NCI-H82 treated with DMSO at 0.1 percent for 48 hours (cell line): Measurements from ENCODE around the gene PDLIM5.
"Not testable (repeated sequence)": the region's sequence is repeated elsewhere in the genome, so short reads cannot be mapped to it uniquely, and the experiment has no call there.

Experiments used
- DNase-seq: peaks from one replicate; lab custom pipeline; 2025; ENCODE audit not compliant: unreplicated experiment; lab: John Stamatoyannopoulos, UW

Gene PDLIM5

DNA sequence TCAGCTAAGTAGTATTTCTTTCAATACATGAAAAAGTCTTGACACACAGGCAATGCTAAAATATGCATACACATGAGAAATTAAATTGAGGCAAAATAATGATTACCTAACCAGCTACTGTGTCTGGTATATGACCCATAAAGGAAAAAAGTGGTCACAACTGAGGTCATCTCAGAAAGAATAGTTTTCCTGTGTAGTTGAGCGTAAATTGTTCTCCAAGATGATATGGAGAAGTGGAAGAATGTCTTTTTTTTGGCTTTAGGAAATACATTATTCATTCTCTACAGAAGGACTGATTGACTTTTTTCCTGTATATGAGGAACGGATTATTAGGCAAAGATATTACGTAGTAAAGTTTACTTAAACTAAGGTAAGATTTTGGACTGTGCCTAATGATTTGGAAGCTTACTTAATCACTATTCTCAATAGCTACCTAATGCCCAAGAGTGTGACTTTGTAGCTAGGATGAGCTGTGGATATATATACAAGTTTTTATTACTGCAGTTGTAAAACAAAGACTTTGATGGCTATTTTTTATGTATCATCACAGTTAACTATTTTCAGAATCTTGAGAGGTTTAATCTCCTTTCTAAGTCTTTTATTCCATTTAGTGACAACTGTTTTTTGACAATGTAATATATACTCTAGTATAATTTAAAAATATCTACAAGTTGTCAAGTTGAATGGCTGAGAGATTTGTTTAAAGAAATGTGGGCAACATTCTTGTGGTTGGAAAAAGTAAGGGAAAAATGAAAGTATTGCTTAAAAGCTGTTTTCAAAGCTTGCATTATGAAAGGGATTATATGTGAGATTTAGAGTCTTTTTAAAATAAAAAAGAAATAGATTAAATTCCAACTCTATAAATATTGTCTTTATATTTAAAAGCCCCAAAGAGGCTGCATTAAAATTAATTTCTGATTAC is 100.2 kb downstream of the PDLIM5 start:
- no peak for DNase-seq

DNA sequence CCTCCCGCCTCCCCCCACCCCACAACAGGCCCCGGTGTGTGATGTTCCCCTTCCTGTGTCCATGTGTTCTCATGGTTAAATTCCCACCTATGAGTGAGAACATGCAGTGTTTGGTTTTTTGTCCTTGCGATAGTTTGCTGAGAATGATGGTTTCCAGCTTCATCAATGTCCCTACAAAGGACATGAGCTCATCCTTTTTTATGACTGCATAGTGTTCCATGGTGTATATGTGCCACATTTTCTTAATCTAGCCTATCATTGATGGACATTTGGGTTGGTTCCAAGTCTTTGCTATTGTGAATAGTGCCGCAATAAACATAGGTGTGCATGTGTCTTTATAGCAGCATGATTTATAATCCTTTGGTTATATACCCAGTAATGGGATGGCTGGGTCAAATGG is 104.3 kb downstream of the PDLIM5 start:
- not testable (repeated sequence) for DNase-seq

DNA sequence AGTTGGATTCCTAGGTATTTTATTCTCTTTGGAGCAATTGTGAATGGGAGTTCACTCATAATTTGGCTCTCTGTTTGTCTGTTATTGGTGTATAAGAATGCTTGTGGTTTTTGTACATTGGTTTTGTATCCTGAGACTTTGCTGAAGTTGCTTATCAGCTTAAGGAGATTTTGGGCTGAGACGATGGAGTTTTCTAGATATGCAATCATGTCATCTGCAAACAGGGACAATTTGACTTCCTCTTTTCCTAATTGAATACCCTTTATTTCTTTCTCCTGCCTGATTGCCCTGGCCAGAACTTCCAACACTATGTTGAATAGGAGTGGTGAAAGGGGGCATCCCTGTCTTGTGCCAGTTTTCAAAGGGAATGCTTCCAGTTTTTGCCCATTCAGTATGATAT is 105.9 kb downstream of the PDLIM5 start:
- not testable (repeated sequence) for DNase-seq

DNA sequence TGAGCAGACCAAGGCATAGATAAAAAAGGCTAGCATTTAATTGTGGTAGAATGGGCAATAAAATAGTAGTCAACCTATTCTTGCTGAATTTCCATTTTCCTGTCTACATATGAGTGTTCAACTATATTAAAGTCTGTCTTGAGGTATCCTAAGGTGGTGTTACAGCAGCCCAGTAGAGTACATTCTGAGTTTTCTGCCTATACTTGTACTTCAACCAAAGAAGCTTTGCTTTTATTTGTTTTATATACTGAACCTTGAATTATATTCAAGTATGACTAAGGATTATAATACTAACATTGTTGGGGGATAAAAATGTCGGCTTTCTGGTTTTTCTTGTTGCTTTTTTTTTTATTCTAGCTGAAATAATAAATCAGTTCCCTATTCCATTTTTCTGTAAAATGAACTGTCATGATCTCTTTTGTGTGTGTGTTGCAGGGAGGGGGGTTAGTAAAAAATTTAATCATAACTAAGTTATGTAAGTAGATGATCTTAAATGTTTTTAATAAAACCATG is 106.7 kb downstream of the PDLIM5 start:
- no peak for DNase-seq

DNA sequence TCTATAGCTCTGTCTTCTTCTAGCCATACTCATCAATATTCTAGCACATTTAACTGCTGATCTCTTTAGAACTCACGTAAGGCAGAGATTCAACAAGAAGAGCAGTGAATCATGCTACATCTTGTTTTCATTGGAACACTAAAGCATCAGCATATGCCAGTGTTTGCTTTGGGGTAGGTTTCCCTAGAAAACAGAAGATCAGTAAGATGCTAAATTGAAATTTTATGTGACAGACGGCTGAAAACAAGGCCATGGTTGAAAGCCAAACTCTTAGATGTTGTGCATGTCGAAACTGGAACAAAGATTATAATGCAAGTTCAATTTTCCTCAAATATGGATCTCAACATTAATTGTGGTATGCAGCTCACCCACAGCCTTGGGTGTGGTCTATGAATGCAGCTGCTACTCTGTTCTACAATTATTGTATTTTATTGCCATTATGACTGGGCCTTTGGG is 107.6 kb downstream of the PDLIM5 start:
- DNase-seq, result no peak

DNA sequence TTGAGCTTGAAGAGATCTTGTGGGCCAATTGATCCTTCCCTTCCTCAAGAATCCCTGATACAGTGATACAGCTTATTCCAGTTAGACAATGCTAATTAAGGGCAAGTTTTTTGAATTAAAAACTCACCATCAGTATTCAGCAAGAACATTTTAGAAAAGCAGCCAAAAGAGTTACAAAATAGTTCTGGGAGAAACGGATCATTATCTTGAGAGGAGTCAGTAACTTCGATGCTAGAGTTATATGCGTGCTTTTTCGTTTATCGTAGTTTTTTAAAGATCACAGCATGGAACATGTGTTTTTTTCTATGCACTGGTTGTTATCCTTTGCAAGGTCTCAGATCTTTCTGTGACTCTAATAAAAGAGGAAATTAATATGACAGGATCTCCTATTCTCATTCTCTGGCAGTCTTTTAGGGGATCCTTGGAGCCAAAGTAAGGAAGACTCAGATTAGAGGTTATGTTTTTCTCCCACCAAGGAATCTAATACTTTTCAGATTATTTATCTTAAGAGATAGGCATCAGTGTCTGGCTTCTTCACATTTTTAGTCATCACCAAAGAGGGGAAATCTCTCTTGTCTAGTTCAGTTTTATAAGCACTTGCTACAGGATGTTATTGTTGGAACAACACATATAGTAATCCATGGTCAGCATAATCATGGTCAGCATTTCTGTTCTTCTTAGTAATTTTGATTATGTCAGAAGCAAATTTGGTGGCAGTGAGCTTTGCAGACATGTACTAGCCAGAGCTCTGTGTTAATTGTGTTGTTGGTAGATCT is 109.7 kb downstream of the PDLIM5 start:
- DNase-seq, result no peak

DNA sequence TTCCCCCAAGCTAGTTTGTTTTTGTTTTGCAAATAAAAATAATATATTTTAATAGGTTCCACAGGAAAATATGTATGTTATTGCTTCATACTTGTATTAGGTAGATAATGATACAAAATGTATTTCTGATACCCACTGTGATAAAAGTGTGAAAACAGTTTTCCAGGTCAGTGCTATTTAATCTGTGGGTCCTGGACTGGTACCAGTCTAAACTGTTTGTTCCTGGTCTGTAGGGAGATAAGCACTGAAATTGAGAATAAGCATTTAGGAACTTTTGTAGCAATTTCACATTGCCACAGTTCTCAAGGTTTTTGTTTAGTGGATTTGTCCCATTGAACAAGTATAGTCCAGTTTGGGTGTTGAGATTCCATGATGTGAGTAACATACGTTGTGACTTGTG is 110.5 kb downstream of the PDLIM5 start:
- no peak for DNase-seq

DNA sequence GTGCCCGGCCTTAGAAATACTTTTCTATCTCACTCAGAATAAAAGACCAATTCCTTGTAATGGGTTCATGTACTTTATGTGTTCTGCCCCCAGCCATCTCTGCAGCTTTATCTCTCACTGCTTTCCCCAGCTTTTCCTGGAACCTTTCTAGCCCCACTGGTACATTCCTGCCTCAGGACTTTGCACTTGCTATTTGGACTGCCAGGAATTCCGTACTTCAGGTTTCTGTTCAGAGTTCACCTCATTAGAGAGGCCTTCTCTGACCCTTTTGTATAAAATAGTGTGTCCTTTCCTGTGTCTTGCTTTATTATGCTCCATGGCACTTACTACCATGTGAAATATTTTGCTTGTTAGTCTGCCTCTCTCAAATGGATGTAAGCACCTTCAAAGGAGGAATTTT is 112.5 kb downstream of the PDLIM5 start:
- DNase-seq, result no peak

DNA sequence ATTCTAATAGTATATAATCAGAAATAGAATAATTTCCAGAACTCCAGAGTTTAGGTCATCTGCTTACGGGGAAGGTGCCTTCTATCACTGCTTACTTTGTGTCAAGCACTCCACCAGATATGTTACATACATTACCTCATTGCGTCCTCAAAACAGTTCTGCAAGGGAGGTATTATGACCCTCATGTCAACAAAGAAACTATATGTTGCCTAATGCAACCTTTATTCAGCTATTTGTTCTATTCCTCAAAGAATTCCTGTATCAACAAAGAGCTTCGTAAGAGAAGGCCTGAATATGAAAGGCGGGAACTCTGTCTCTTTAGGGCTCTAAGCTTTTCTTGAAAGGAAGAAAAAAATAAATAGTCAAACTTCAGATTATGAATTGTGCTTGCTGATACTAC is 114.7 kb downstream of the PDLIM5 start:
- no peak for DNase-seq

DNA sequence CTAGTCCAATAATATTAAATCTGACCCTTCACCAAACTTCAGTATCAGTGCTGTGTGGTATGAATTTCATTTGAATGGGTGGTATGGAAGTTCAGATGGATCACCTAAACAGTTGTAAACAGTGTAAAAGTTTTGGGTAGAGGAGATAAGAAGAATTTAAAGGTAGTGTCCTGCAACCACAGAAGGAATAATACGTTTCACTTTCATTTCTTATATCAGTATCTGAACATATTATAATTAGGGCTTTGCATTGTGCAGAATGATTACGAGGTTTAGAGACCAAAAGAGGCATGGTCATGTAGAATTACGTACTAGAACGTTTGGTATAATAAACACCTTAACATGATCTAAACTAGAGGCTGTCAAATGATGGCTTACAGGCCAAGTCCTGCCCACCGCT is 116.1 kb downstream of the PDLIM5 start:
- no peak for DNase-seq

DNA sequence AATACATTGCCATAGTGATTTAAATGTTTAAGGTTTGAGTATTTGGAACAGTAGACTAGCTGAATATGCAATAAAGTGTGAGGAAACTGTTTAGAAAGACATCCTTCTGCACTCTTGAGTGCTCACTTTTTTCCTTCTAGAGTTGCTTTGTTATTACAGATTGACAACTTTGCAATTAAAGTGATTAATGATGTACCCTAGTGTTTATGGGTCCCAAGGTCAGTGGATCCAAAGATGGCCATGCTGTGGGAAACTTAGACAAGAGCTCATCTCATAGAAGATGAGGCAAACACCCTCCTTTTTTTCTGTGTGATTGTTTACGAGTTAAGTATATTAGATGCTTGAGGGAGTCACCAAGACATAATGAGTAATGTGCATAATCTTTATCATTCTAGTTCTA is 118.8 kb downstream of the PDLIM5 start:
- no peak for DNase-seq

DNA sequence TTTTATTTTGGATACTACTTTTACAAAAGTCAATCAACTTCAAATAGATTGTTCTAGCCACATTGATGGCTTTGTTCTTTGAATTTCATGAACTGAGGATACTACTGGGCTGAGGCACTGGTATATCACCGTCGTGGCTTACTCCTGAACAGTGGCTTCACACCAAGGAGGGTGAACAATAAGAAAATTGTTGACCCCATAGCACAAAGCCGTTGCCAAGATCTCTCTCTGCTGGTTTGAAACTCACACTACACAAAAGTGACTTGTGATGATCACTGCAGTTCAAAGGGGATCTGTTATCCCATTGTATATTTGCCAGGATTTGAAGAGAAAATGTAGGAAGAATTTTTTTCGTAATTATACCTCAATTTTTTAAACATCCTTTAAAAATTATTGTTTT is 119.6 kb downstream of the PDLIM5 start:
- no peak for DNase-seq

DNA sequence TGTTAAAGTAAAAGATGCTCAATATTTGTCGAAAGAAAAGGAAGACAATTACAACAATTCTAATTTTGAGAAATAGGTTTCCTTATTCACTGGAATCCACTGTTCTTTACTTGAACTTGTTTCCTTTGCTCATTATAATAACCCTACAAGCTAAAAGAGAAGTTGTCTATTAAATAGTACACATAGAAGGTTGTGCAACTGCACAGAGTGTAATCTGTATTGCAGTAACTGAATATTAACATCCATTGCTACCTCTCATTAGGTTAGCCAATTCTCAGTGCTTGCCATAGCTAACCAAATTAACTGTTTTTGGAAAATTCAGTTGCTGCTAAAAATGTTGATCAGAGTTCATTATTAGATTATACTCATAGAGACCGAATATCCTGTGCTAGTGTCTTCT is 120.0 kb downstream of the PDLIM5 start:
- no peak for DNase-seq

DNA sequence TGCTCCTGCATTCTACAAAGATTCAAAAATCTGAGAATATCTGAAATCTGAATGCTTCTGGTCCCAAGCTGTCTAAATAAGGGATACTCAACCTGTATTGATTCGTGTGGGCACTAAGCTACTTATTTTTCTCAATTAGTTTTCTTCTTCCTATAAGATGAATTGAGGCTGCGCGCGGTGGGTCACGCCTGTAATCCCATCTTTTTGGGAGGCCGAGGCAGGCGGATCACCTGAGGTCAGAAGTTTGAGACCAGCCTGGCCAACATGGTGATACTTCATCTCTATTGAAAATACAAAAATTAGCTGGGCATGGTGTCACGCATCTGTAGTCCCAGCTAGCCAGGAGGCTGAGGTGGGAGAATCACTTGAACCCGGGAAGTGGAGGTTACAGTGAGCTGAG is 122.3 kb downstream of the PDLIM5 start:
- no peak for DNase-seq

DNA sequence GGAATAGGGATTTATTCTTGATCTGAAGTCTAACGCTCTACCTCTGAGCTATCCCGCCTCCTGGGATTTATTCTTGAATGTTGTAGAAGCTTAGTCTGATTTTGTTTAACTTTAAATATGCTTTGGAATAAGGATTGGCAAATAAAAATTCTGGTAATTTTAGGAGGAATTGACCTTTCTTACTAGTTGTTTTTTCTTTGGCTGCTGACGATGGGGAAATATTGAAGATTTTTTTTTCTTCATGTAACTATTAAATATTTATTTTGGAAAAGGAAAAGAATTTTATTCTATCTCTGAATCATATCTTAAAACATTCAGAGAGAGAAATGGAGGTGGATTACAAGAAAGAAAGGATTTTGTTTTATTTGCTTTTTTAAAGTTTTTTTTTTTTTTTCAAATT is 122.9 kb downstream of the PDLIM5 start:
- DNase-seq, result no peak

DNA sequence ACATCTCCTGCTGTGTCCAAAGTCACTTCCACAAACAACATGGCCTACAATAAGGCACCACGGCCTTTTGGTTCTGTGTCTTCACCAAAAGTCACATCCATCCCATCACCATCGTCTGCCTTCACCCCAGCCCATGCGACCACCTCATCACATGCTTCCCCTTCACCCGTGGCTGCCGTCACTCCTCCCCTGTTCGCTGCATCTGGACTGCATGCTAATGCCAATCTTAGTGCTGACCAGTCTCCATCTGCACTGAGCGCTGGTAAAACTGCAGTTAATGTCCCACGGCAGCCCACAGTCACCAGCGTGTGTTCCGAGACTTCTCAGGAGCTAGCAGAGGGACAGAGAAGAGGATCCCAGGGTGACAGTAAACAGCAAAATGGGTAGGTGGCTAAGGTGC is 123.9 kb downstream of the PDLIM5 start:
- no peak for DNase-seq

DNA sequence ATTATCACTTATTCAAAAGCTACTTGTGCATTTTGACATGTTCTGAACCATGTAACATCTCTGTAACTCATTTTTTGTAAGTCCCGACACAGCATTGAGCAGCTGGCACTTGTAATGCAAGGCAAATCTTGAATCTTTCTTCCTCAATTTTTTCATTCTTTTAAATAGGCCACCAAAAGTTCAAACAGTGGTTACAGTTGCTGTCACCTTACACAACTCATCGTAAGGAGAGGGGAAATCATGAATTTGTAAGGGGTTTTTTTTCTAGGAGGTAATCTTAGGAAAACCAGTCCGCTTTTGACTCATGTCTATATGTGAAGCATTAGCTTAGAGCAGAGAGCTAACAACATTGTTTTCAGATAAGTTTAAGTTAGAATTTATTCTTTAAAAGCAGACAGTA is 124.5 kb downstream of the PDLIM5 start:
- no peak for DNase-seq

DNA sequence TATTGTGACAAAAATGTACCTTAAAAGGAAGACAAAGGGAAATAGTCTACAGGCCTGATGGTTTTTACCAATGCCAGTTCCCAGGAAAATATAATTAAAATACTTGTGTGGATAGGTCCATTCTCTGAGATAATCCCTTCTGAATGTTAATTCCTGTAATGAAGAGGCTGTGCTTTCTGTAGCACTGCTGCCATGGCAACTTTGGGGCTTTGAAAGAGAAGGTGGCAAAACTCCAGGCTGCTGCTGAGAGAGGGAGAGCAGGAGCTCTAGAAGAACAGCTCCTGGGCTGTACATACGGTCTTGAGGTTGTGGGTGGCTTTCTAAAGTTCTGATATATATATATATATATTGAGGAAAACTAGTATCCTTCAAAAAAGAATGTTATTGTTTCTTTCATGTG is 125.4 kb downstream of the PDLIM5 start:
- DNase-seq, result peak; percentile 60

DNA sequence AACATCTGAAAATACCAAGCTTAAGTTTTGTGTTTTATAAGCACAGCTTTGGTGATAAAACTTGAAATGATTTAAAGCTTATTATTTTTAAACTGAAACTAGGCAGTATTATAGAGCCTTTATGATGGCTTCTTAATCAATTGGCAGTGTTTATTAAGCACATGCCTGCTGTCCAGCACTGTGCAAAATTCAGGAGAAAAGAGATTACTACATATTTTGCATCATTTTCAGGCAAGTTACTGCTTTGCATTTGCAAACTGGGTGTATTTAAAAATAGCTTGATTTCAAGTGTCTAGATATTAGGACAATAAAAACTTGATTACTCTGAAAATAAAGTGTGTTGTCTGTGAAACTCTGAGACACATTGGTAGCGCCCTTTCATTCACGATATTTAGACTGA is 126.5 kb downstream of the PDLIM5 start:
- no peak for DNase-seq

DNA sequence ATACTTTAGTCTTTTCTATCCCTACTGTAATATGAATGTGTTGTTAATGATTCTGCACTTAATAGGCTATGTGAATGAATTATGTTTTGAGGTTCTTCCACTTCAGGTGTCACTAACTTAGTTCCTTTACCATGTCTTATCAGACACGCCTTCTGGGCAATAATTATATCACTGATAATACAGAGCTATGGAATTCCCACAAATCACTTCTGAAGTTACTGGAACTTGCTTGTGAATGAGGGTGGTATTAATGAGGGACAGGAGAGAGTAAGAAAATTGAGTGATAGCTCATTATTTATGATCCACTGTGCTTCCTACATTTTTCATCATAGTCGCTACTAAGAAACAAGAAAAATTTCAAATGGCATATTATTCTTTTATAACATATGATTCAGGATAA is 130.0 kb downstream of the PDLIM5 start:
- no peak for DNase-seq

DNA sequence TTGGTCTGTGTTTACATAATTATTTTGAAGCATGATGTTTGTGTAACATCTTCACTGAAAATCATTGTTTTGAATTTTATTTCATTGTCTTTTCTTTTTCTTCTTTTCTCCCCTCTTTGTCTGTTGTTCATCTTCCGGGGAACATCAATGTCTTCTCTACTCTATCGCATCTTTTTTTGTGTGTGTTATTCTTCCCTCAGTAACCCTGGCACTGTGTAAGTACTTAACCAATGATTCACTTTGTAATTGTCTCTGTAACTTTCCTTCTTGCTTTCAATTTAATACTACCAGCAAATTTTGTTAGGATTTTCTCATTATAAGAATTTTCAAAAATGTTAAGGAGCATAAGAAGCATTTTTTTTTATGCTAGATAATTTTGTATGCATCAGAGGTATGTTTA is 130.8 kb downstream of the PDLIM5 start:
- DNase-seq, result no peak
